Liver (tissue), 9 donors: ENCODE data around the gene ZPLD1. TPM values are rescaled to one million over a fixed set of nuclear protein-coding genes. Genes with fewer than 3 reads are reported as not detected.

Source experiments
- DNase-seq: peaks from one replicate; pipeline ENCODE4 v3.0.0-alpha.2; 2017; ENCODE audit warnings: low spot score
- H3K27ac ChIP-seq, 2 donors: one replicate each; pipeline ENCODE4 v1.7.0; 2013; ENCODE audit warnings: inconsistent platforms in 2 of 2, low read length in 2 of 2, control low read depth in 1 of 2, low read depth in 1 of 2, mild to moderate bottlenecking in 1 of 2
- H3K27me3 ChIP-seq, 4 donors: one replicate each; pipeline versions ENCODE4 v1.6.1 to v1.7.0; 2013; ENCODE audit warnings: low read length in 3 of 4, inconsistent platforms in 1 of 4, mild to moderate bottlenecking in 1 of 4, moderate library complexity in 1 of 4; ENCODE audit not compliant: control insufficient read depth in 4 of 4, insufficient read depth in 4 of 4
- H3K36me3 ChIP-seq, 4 donors: one replicate each; pipeline versions ENCODE4 v1.6.1 to v1.7.0; 2013; ENCODE audit warnings: low read length in 3 of 4, mild to moderate bottlenecking in 3 of 4, low read depth in 1 of 4, moderate library complexity in 1 of 4; ENCODE audit not compliant: control insufficient read depth in 4 of 4, insufficient read depth in 3 of 4
- H3K4me1 ChIP-seq, 4 donors: one replicate each; pipeline versions ENCODE4 v1.6.1 to v1.7.0; 2013; ENCODE audit warnings: low read length in 3 of 4, mild to moderate bottlenecking in 3 of 4, moderate library complexity in 1 of 4; ENCODE audit not compliant: control insufficient read depth in 4 of 4, insufficient read depth in 4 of 4
- H3K4me3 ChIP-seq, 3 donors: one replicate each; pipeline versions ENCODE4 v1.6.1 to v1.7.0; 2013; ENCODE audit warnings: low read length in 3 of 3, control low read depth in 1 of 3, low read depth in 1 of 3, mild to moderate bottlenecking in 1 of 3
- H3K9ac ChIP-seq, 2 donors: one replicate each; pipeline ENCODE4 v1.7.0; 2013; ENCODE audit warnings: low read length in 2 of 2, mild to moderate bottlenecking in 2 of 2, moderate library complexity in 2 of 2, control low read depth in 1 of 2, low read depth in 1 of 2
- H3K9me3 ChIP-seq, 4 donors: one replicate each; pipeline versions ENCODE4 v1.6.1 to v1.7.0; 2013; ENCODE audit warnings: low read length in 3 of 4; ENCODE audit not compliant: control insufficient read depth in 4 of 4
- EGR1 ChIP-seq, 2 donors: IDR thresholded peaks; 2 replicates each; pipeline ENCODE4 v1.6.1; 2016 to 2018; ENCODE audit warnings: antibody characterized with exemption in 2 of 2, low read depth in 2 of 2
- FOXA1 ChIP-seq: IDR thresholded peaks from 2 replicates; pipeline ENCODE4 v1.6.1; 2016; ENCODE audit warnings: antibody characterized with exemption
- FOXA2 ChIP-seq: IDR thresholded peaks from 2 replicates; pipeline ENCODE4 v1.6.1; 2016; ENCODE audit warnings: antibody characterized with exemption
- GABPA ChIP-seq, 2 donors: IDR thresholded peaks in 1 of 2; conservative IDR thresholded peaks in 1 of 2; 2 replicates each; pipeline ENCODE4 v1.6.1; 2016; ENCODE audit warnings: antibody characterized with exemption in 2 of 2, mild to moderate bottlenecking in 1 of 2, moderate library complexity in 1 of 2
- HNF4A ChIP-seq, 2 donors: conservative IDR thresholded peaks; 2 replicates each; pipeline ENCODE4 v1.6.1; 2016; ENCODE audit warnings: antibody characterized with exemption in 2 of 2, mild to moderate bottlenecking in 2 of 2
- HNF4G ChIP-seq: IDR thresholded peaks from 2 replicates; pipeline ENCODE4 v1.6.1; 2016; ENCODE audit warnings: antibody characterized with exemption
- NR2F2 ChIP-seq: IDR thresholded peaks from 2 replicates; pipeline ENCODE4 v1.6.1; 2016; ENCODE audit warnings: antibody characterized with exemption
- RAD21 ChIP-seq, 2 donors: IDR thresholded peaks; 2 replicates each; pipeline ENCODE4 v1.6.1; 2016; ENCODE audit warnings: antibody characterized with exemption in 2 of 2, mild to moderate bottlenecking in 2 of 2
- REST ChIP-seq: IDR thresholded peaks from 2 replicates; pipeline ENCODE4 v1.6.1; 2016; ENCODE audit warnings: antibody characterized with exemption, mild to moderate bottlenecking
- RXRA ChIP-seq, 2 donors: IDR thresholded peaks; 2 replicates each; pipeline ENCODE4 v1.6.1; 2017 to 2018; ENCODE audit warnings: antibody characterized with exemption in 2 of 2, mild to moderate bottlenecking in 1 of 2
- SP1 ChIP-seq: IDR thresholded peaks from 2 replicates; pipeline ENCODE4 v1.6.1; 2018; ENCODE audit warnings: antibody characterized with exemption, mild to moderate bottlenecking
- YY1 ChIP-seq: IDR thresholded peaks from 2 replicates; pipeline ENCODE4 v1.6.1; 2016; ENCODE audit warnings: antibody characterized with exemption, mild to moderate bottlenecking
- ZBTB33 ChIP-seq: IDR thresholded peaks from 2 replicates; pipeline ENCODE4 v1.6.1; 2016; ENCODE audit warnings: antibody characterized with exemption
- WGBS: extraction: QIAGEN DNeasy Blood & Tissue Kit; methylation state at CpG from one replicate; pipeline ENCODE4 v1.1.7; 2013; 5-methylcytosine and 5-hydroxymethylcytosine counted together
- polyA plus RNA-seq, 2 donors: library from polyadenylated mRNA; stranded (reverse) in 1 of 2; unstranded in 1 of 2; fragments of 200-250 nt in 1 of 2; fragments of >200 nt in 1 of 2; fragmentation: Nextera tagmentation in 1 of 2; extraction: Ambion mirVana in 1 of 2; gene quantifications; one replicate each; pipeline versions ENCODE4 v1.2.1 to v1.2.3, GENCODE V29; 2013 to 2015
- total RNA-seq, 2 donors: library from RNA; depleted of rRNA; stranded (reverse); fragments of >200 nt; gene quantifications; one replicate each; pipeline ENCODE4 v1.2.3, GENCODE V29; 2014
- TF ChIP-seq, protein P1 (sequence below): IDR thresholded peaks from 2 replicates; pipeline ENCODE4 v1.6.1; 2016; ENCODE audit warnings: antibody characterized with exemption
- donor health status: healthy.
- donor health status: healthy.
- donor health status: healthy.
- donor health status: healthy.
- donor health status: healthy.

Gene ZPLD1
- total and polyA plus RNA-seq, 4 donors = 0.03 to 0.23 (median 0.07) TPM

DNA sequence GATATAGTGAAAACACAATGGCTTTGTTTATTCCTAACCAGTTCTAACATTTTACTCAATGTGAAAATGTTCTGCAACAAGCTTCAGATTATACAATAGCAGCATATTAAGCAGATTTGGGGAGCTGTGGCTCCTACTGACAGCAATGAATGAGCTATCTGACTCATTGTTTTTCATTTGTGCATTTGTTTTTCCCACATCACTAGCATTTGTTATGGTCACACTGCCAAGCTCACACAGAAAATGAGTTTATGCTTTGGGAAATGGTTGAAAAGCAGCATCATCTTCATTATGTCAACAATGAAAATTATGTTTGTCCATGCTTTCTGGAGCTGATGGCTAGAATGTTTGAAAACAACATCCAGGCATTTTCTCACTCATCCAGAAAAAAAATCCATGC, 53.5 kb downstream of the ZPLD1 start:
- Histone ChIP-seq H3K9ac (no peak overlapping the region), H3K9me3 (no peaks in the 10 kb centered on the region), H3K27ac (no peak overlapping the region), H3K4me3 (no peak overlapping the region), H3K27me3 (no peaks in the 10 kb centered on the region), H3K36me3 (no peaks in the 10 kb centered on the region), H3K4me1 (no peaks in the 10 kb centered on the region)
- no peak for DNase-seq
- TF ChIP-seq HNF4A (conservative IDR thresholded peaks at IDR 0.05) = no peak
- TF ChIP-seq SP1 = no peak
- no peak for TF ChIP-seq YY1
- no peak for TF ChIP-seq GABPA (IDR thresholded peaks at IDR 0.05 in 1 of 2, conservative IDR thresholded peaks at IDR 0.05 in 1 of 2)
- TF ChIP-seq, protein P1, sequence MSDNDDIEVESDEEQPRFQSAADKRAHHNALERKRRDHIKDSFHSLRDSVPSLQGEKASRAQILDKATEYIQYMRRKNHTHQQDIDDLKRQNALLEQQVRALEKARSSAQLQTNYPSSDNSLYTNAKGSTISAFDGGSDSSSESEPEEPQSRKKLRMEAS = no peak
- TF ChIP-seq EGR1 (IDR thresholded peaks at IDR 0.05; ENCODE audit: low read depth in 2 of 2) = no peak
- no peak for TF ChIP-seq FOXA2
- no peak for TF ChIP-seq REST
- TF ChIP-seq RAD21 (IDR thresholded peaks at IDR 0.05) = no peak
- TF ChIP-seq HNF4G = no peak

DNA sequence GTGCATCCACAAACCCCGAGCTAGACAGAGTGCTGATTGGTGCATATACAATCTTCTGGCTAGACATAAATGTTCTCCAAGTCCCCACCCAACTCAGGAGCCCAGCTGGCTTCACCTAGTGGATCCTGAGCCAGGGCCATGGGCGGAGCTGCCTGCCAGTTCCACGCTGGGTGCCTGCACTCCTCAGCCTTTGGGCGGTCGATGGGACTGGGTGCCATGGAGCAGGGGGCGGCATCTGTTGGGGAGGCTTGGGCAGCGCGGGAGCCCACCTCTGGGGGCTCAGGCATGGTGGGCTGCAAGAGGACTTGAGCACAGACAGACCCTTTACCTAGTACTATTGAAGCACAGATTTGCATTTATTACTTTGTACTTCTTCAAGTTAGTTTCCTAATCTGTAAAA, 57.5 kb downstream of the ZPLD1 start:
- TF ChIP-seq ZBTB33 (no peak), YY1 (no peak), RAD21 (IDR thresholded peaks at IDR 0.05) (no peak), HNF4A (conservative IDR thresholded peaks at IDR 0.05) (no peak), REST (no peak), FOXA1 (no peak), NR2F2 (no peak), RXRA (IDR thresholded peaks at IDR 0.05) (no peak), FOXA2 (no peak)
- 95% methylated on average over 8 of the region's 8 CpGs for WGBS
- Histone ChIP-seq H3K36me3 (no peaks in the 10 kb centered on the region), H3K27me3 (no peaks in the 10 kb centered on the region), H3K4me1 (no peaks in the 10 kb centered on the region), H3K9ac (no peak overlapping the region), H3K9me3 (no peaks in the 10 kb centered on the region), H3K4me3 (no peak overlapping the region), H3K27ac (no peak overlapping the region)
- DNase-seq = no peak
